CD4-positive, alpha-beta T cell (primary cell): ENCODE measurements around the gene GALNT1. TPM values are rescaled to one million over a fixed set of nuclear protein-coding genes. Genes with fewer than 3 reads are reported as not detected.

Experiments used
- ATAC-seq: fragments of 200-7000 bp; cut with Tn5 transposase; one replicate; pipeline ENCODE4 v1.10.0; 2022; ENCODE audit warnings: mild to moderate bottlenecking; ENCODE audit not compliant: poor library complexity
- CTCF ChIA-PET: fragments of 350-600 bp; sonication (Branson Sonifier 250); formaldehyde crosslinking; loops from one replicate; lab custom pipeline; 2021; ENCODE audit warnings: antibody characterized with exemption, inconsistent platforms; lab: Charles Lee
- POLR2A ChIA-PET: fragments of 350-600 bp; sonication (Branson Sonifier 250); formaldehyde crosslinking; loops from one replicate; lab custom pipeline; 2021; ENCODE audit warnings: antibody characterized with exemption, inconsistent platforms; lab: Charles Lee
- DNase-seq, 14 experiments: peaks; one replicate each; pipeline ENCODE4 v3.0.0-alpha.2; 2013 to 2020; ENCODE audit warnings: mixed read lengths in 2 of 14
- H3K27ac ChIP-seq, 2 donors: one replicate each; pipeline versions ENCODE4 v1.5.1 to v1.7.0; 2013; ENCODE audit warnings: low read length in 2 of 2, low read depth in 1 of 2, mild to moderate bottlenecking in 1 of 2
- H3K27me3 ChIP-seq, 2 experiments: 1 replicate in 1 of 2; 2 replicates in 1 of 2; pipeline versions ENCODE4 v1.6.1 to v1.7.0; 2013; ENCODE audit warnings: low read length in 2 of 2, control low read depth in 1 of 2, mild to moderate bottlenecking in 1 of 2, moderate library complexity in 1 of 2; ENCODE audit not compliant: insufficient read depth in 2 of 2, control insufficient read depth in 1 of 2
- H3K36me3 ChIP-seq: one replicate; pipeline ENCODE4 v1.6.1; 2013; ENCODE audit warnings: low read length, control low read depth; ENCODE audit not compliant: insufficient read depth
- H3K4me1 ChIP-seq: one replicate; pipeline ENCODE4 v1.6.1; 2013; ENCODE audit warnings: low read length, control low read depth; ENCODE audit not compliant: insufficient read depth
- H3K4me3 ChIP-seq: one replicate; pipeline ENCODE4 v1.5.1; 2013; ENCODE audit warnings: mild to moderate bottlenecking, low read length, moderate library complexity
- H3K9me3 ChIP-seq, 2 experiments: 1 replicate in 1 of 2; 2 replicates in 1 of 2; pipeline versions ENCODE4 v1.6.1 to v1.7.0; 2013; ENCODE audit warnings: low read length in 2 of 2, mild to moderate bottlenecking in 2 of 2, control low read depth in 1 of 2, moderate library complexity in 1 of 2; ENCODE audit not compliant: control insufficient read depth in 1 of 2, insufficient read depth in 1 of 2
- H3K27ac Mint-ChIP-seq: one replicate; pipeline ENCODE4 v1.8.0; 2020; ENCODE audit warnings: mixed read lengths
- H3K27me3 Mint-ChIP-seq: one replicate; pipeline ENCODE4 v1.8.0; 2021; ENCODE audit warnings: mixed read lengths
- H3K36me3 Mint-ChIP-seq: one replicate; pipeline ENCODE4 v1.8.0; 2021; ENCODE audit warnings: low read depth, mixed read lengths
- H3K4me1 Mint-ChIP-seq: one replicate; pipeline ENCODE4 v1.8.0; 2021; ENCODE audit warnings: low read depth, mixed read lengths
- H3K4me3 Mint-ChIP-seq: one replicate; pipeline ENCODE4 v1.8.0; 2020; ENCODE audit warnings: mild to moderate bottlenecking, mixed read lengths
- H3K9me3 Mint-ChIP-seq: one replicate; pipeline ENCODE4 v1.8.0; 2020; ENCODE audit warnings: mixed read lengths
- intact Hi-C, 2 experiments: fragments of 100-400 bp; cut with DNase I in 1 of 2; cut with micrococcal nuclease in 1 of 2; formaldehyde crosslinking; loops; one replicate each; pipeline versions ENCODE4 v1.15.1 to v1.9.0; 2023 to 2025; cut with DNase I, micrococcal nuclease
- total RNA-seq, 174 experiments: library from RNA in 2 of 174; stranded (reverse) in 2 of 174; gene quantifications; one replicate each; pipeline ENCODE4 v1.2.3 and lab custom pipeline; 2021 to 2026
- TF ChIP-seq, protein P1 (sequence below): fragments of 200-600 bp; IDR thresholded peaks from one replicate; pipeline ENCODE4 v1.8.0; 2022; ENCODE audit warnings: antibody characterized with exemption, mild to moderate bottlenecking

Gene GALNT1
- total RNA-seq, 2 experiments from 2014 or later = 16.1 to 17.9 TPM

DNA sequence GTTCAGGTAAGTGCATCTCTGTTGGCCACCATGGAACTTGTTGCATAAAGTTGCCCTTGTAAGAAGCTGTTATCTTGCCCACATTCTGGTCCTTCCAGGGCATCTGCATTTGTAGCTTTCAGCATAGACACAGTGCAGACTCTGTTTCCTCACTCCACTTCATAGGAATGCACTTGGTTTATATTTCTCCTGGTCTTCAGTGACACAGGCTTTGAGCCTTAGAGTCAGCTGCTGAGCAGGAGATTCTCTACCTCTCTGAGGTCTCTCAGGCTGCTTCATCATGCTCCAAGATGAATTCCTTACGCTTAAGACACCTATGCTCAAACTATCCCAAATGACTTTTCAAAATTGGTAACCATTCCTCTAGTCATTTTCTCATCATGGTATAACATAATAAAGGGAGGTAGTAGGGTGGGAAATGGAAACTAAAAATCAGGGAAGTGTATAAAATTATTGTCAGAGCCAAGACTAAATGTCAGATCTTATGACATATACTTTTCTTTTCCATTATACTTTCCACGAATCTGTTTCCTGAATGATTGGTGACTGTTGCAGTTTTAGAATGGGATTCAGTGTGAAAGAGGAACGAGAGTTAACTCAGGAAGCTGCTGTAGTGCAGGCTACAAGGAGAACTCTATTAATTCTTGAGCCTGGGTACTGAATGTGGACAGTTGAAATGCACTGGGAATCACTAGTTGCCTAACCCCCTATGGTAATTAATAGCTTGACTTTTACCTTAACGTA, 72.0 kb downstream of the GALNT1 start:
- Mint-ChIP-seq H3K27ac (no peak overlapping the region), H3K4me1 (peaks cover 17% of the 10 kb centered on the region), H3K27me3 (no peaks in the 10 kb centered on the region), H3K9me3 (no peaks in the 10 kb centered on the region), H3K4me3 (no peak overlapping the region), H3K36me3 (no peaks in the 10 kb centered on the region)
- H3K36me3 ChIP-seq = no peaks in the 10 kb centered on the region
- TF ChIP-seq, protein P1, sequence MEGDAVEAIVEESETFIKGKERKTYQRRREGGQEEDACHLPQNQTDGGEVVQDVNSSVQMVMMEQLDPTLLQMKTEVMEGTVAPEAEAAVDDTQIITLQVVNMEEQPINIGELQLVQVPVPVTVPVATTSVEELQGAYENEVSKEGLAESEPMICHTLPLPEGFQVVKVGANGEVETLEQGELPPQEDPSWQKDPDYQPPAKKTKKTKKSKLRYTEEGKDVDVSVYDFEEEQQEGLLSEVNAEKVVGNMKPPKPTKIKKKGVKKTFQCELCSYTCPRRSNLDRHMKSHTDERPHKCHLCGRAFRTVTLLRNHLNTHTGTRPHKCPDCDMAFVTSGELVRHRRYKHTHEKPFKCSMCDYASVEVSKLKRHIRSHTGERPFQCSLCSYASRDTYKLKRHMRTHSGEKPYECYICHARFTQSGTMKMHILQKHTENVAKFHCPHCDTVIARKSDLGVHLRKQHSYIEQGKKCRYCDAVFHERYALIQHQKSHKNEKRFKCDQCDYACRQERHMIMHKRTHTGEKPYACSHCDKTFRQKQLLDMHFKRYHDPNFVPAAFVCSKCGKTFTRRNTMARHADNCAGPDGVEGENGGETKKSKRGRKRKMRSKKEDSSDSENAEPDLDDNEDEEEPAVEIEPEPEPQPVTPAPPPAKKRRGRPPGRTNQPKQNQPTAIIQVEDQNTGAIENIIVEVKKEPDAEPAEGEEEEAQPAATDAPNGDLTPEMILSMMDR = no peak
- ChIA-PET POLR2A (no interaction called here), CTCF (no interaction called here)
- ATAC-seq = no peak
- H3K9me3 ChIP-seq = no peaks in the 10 kb centered on the region
- intact Hi-C loops = no loop called here
- DNase-seq = no peak
- H3K4me1 ChIP-seq = no peaks in the 10 kb centered on the region
- no peak overlapping the region for H3K4me3 ChIP-seq
- H3K27me3 ChIP-seq = no peaks in the 10 kb centered on the region
- no peak overlapping the region for H3K27ac ChIP-seq

DNA sequence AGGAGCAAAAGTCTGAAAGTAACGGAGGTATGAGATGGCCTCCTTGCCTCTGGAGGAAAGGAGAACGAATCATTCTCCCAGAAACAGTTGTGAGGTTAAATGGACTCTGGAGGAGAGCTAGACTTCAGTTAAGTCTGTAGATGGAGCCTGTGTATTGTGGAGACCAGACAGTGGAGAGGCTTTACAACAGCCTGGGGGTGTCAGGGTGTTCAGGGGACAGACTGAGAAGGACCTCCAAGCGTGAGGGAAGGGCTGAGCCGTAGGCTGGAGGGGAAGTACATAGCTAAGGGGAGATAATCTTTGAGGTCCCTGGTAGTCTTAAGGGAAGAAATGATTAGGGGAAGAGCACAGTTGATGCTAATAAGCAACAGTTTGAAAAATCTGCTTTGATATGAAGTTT, 76.6 kb downstream of the GALNT1 start:
- H3K9me3 ChIP-seq = no peaks in the 10 kb centered on the region
- H3K4me3 Mint-ChIP-seq = no peak overlapping the region
- ATAC-seq = no peak
- no peaks in the 10 kb centered on the region for H3K27me3 ChIP-seq
- no peaks in the 10 kb centered on the region for H3K4me1 ChIP-seq
- no peak overlapping the region for H3K27ac ChIP-seq
- intact Hi-C loops = loop anchor here in 1 of 2 experiments (5.0 kb wide), 1 partner anchor 41 kb away; no protein-coding TSS in a partner anchor
- H3K36me3 Mint-ChIP-seq = peaks cover 5% of the 10 kb centered on the region
- H3K27ac Mint-ChIP-seq = no peak overlapping the region
- no peaks in the 10 kb centered on the region for H3K9me3 Mint-ChIP-seq
- H3K36me3 ChIP-seq = no peaks in the 10 kb centered on the region
- ChIA-PET POLR2A (no interaction called here), CTCF (no interaction called here)
- H3K4me1 Mint-ChIP-seq = no peaks in the 10 kb centered on the region
- TF ChIP-seq, protein P1 = no peak
- H3K4me3 ChIP-seq = no peak overlapping the region
- DNase-seq = no peak
- no peaks in the 10 kb centered on the region for H3K27me3 Mint-ChIP-seq

DNA sequence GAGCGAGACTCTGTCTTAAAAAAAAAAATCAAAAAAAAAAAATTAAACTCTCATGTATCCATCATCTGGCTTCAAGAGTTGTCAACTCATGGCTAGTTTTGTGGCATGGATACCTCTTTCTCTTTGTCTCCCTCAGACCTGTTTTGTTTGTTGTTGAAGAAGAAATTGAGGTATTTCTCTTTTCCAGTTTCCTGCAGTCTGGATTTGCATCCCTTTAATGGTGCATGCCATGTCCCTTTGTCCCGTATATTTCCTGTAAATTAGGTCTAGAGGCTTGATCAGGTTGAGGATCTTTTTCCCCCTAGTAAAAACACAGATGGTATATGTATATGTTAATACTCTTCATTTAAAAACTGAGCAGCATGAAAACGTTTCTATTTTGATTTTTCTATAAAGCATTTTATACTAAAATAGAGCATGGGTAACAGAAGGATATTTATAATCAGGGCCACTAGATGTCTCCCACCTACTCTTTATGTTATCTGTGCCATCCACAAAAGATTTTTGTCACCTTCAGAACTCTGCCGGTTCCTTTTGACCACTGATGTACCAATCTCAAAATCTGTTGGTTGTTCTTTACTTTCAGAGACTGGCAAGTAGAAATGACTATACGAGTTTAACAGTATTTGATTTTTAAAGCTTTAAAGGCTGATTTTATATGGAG, 80.1 kb downstream of the GALNT1 start:
- H3K36me3 ChIP-seq = peaks cover under 1% of the 10 kb centered on the region
- H3K9me3 ChIP-seq = no peaks in the 10 kb centered on the region
- H3K27me3 ChIP-seq = no peaks in the 10 kb centered on the region
- H3K27ac Mint-ChIP-seq = no peak overlapping the region
- H3K4me3 ChIP-seq = no peak overlapping the region
- no peaks in the 10 kb centered on the region for H3K4me1 ChIP-seq
- peaks cover 40% of the 10 kb centered on the region for H3K36me3 Mint-ChIP-seq
- ChIA-PET POLR2A (no interaction called here), CTCF (no interaction called here)
- no peak for ATAC-seq
- TF ChIP-seq, protein P1 = no peak
- intact Hi-C loops = no loop called here
- H3K4me3 Mint-ChIP-seq = no peak overlapping the region
- H3K9me3 Mint-ChIP-seq = peaks cover 3% of the 10 kb centered on the region
- no peak for DNase-seq
- H3K27ac ChIP-seq = no peak overlapping the region
- no peaks in the 10 kb centered on the region for H3K4me1 Mint-ChIP-seq
- no peaks in the 10 kb centered on the region for H3K27me3 Mint-ChIP-seq
